ENCODE results near the gene ELOB.

Gene ELOB

DNA sequence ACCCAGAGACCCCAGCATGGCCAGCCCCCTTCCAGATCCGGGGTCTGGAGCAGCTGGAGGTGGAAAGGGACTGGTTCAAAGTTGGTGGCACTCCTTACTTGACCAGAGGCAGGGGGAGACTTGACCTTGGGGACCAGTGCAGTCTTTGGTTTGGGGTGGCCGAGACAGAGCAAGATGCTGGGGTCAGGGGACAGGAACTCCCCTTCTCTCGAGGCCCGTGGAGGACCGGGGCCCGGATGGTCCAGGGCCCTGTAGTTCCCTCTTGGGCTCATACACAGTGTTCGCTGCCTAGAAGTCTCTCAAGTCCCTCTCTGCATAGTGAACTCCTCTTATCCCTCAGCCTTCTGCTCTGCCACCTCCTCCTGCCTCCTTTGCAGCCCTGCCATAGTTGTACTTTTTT is 10.9 kb upstream of the ELOB start:
- no peak for DNase-seq (ENCODE audit: low read depth)
- no peak overlapping the region for H3K4me3 ChIP-seq (ENCODE audit: low read depth, low read length)
- TF ChIP-seq, protein P1, sequence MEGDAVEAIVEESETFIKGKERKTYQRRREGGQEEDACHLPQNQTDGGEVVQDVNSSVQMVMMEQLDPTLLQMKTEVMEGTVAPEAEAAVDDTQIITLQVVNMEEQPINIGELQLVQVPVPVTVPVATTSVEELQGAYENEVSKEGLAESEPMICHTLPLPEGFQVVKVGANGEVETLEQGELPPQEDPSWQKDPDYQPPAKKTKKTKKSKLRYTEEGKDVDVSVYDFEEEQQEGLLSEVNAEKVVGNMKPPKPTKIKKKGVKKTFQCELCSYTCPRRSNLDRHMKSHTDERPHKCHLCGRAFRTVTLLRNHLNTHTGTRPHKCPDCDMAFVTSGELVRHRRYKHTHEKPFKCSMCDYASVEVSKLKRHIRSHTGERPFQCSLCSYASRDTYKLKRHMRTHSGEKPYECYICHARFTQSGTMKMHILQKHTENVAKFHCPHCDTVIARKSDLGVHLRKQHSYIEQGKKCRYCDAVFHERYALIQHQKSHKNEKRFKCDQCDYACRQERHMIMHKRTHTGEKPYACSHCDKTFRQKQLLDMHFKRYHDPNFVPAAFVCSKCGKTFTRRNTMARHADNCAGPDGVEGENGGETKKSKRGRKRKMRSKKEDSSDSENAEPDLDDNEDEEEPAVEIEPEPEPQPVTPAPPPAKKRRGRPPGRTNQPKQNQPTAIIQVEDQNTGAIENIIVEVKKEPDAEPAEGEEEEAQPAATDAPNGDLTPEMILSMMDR (IDR thresholded peaks at IDR 0.05; ENCODE audit: insufficient read depth, low read depth, low read length, missing control alignments) = no peak

DNA sequence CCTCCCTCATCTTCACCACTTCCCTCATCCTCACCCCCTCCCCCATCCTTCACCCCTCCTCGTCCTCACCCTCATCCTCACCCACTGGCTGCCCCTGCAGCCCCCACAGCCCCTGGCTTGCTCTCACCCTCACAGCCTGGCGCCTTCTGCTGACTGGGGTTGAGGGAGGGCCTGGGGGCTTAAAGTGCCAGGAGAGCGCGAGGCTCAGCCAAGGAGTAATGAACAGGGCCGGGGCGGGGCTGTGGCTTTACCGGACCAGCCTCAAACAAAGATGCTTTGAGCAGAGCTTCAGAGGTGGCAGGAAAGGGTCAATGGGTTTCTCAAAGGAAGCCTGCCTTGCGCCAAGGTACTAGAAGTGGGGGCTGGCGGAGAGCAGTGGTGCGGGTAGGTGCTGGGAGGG is 10.3 kb upstream of the ELOB start, which contains the start of gene PRSS33:
Gene PRSS33, minus strand, starts transcription at position 155 of the 400 bp plus-strand sequence. CDS start 1,013 bp downstream, outside the sequence.
- DNase-seq (ENCODE audit: low read depth) = no peak
- TF ChIP-seq, protein P1 (IDR thresholded peaks at IDR 0.05; ENCODE audit: insufficient read depth, low read depth, low read length, missing control alignments) = no peak
- no peak within 1 kb of the TSS for H3K4me3 ChIP-seq (ENCODE audit: low read depth, low read length)

DNA sequence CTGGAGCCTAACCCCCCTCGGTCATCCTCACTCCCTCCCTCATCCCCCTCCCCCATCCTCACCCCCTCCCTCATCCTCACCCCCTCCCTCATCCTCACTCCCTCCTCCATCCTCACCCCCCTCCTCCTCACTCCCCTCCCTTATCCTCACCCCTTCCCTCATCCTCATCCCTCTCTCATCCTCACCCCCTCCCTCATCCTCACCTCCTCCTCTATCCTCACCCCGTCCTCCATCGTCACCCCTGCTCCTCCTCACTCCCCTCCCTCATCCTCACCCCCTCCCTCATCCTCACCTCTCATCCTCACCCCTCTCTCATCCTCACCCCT is 9.7 kb upstream of the ELOB start:
- no peak for DNase-seq (ENCODE audit: low read depth)
- TF ChIP-seq, protein P1 (IDR thresholded peaks at IDR 0.05; ENCODE audit: insufficient read depth, low read depth, low read length, missing control alignments) = no peak
- no peak overlapping the region for H3K4me3 ChIP-seq (ENCODE audit: low read depth, low read length)

DNA sequence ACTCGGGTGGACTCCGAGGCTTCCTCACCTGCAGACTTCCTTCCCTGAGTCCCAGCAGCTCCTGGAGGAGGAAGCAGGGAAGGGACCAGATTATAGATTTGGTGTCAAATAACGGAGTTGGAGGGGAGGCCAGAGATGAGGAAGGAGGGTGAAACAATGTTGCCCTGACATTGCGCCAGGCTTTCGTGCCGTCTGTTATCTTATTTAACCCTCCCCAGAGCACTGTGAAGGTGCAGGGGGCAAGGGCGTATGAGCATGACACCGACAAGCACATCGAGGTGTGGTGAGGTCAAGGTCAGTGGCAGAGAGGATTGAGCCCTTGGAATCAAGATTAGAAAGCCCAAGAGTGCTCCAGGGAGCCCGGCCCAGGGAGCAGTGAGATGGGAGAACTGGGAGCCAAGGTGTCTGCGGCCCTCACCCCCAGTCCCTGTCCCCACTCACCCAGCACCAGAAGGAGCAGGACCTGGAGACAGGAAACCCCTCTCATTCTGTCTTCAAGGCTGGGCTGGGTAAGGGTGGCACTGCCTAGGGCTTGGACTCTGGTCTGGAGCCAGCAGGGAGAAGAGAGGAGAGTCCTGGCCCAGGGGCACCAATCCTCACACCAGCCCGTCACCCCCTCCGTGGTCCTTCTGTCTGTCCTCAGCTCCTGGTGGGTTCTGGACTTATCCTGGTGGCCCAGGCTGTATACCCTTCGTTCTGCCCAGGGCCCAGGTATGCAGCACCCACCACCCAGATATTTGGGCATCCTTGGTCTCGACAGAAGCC is 9.2 kb upstream of the ELOB start:
- H3K4me3 ChIP-seq (ENCODE audit: low read depth, low read length) = no peak overlapping the region
- DNase-seq (ENCODE audit: low read depth) = no peak
- TF ChIP-seq, protein P1 (IDR thresholded peaks at IDR 0.05; ENCODE audit: insufficient read depth, low read depth, low read length, missing control alignments) = no peak

DNA sequence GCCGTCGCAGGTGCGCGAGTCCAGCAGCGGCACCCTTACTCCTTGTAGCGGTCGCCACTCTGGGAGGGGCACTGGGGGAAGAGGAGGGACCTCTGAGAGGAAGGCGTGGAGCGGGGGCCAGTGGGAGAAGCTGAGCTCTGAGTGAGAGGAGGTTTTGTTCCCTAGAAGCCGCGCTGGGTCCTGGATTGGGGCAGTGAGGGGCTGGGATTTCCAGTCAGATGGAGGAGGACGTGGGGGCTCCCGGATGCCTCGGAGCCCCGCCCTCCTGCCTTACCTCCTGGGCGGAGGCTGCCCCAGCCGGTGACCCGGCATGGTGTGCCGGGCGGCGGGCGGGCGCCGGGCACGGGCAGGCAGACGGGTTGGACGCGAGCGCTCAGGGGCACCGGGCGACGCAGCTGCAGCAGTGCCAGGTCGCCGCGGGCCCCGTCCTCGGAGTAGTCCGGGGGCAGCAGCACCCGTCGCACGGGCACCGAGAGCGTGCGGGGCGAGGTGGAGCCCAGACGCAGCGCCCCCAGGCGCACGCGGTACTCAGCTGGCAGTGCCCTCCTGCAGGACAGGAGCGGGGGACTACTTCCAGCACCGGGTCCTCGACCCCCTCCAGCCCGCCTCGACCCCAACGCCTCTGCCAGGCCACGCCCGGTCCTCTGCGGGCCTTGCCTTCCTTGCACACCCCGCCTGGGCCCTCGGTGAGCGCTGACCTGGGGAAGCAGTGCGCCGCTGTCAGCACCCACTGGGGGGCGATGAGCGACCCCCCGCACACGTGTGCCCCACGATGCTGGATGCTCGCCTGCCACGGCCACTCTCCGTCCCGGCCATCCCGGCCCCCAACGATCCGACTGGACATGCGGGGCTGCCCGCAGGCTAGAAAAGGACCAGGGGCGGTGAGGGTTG is 8.3 kb upstream of the ELOB start:
- DNase-seq (ENCODE audit: low read depth) = no peak
- no peak overlapping the region for H3K4me3 ChIP-seq (ENCODE audit: low read depth, low read length)
- TF ChIP-seq, protein P1 (IDR thresholded peaks at IDR 0.05; ENCODE audit: insufficient read depth, low read depth, low read length, missing control alignments) = no peak

DNA sequence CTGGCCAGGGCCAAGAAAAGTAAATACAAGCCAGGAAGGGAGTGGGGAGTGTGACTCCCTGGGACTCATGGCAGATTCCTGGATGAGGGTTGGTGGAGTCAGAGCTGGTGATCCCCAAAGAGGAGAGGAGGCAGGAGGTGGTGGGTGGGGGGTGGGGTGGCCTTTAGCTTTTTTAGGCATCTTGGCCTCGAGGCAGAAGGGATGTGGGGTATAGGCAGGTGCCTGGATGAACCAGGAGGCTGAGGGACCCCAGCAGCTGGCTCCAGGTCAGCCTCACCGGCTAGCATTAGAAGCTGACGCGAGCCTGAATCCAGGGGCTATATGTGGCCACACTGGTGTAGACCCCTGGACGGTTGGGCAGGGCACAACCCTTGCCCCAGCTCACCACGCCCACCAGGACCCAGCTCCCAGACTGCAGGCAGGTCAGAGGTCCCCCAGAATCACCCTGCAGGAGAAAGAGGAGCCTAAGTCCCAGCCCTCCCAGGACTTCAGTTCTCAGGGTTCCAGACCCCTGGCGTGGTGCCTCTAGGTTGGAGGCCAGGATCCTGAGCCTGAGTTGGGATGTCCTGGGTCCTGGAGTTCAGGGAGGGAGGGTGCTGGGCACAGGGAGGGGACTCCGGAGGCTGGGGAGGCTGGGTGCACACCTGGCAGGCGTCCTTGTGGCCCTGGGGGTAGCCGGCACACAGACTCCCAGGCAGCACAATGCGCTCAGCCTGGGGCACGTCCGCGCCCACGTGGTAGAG is 7.4 kb upstream of the ELOB start:
- no peak overlapping the region for H3K4me3 ChIP-seq (ENCODE audit: low read depth, low read length)
- TF ChIP-seq, protein P1 (IDR thresholded peaks at IDR 0.05; ENCODE audit: insufficient read depth, low read depth, low read length, missing control alignments) = no peak
- DNase-seq (ENCODE audit: low read depth) = no peak
